Fibroblast of lung (primary cell): ENCODE data around the gene KLHDC7B.

ENCODE experiments used
- EZH2 ChIP-seq: IDR thresholded peaks from 2 replicates; pipeline ENCODE4 v1.5.1; 2012; ENCODE audit warnings: low read length, control low read depth, mild to moderate bottlenecking; ENCODE audit errors: missing control alignments
- TF ChIP-seq, protein P1 (sequence below), 2 donors: IDR thresholded peaks in 1 of 2; conservative IDR thresholded peaks in 1 of 2; 1 replicate in 1 of 2; 2 replicates in 1 of 2; pipeline ENCODE4 v1.5.1; 2011 to 2012; ENCODE audit warnings: low read length in 2 of 2, control low read depth in 1 of 2, inconsistent platforms in 1 of 2, low read depth in 1 of 2, mild to moderate bottlenecking in 1 of 2

DNA sequence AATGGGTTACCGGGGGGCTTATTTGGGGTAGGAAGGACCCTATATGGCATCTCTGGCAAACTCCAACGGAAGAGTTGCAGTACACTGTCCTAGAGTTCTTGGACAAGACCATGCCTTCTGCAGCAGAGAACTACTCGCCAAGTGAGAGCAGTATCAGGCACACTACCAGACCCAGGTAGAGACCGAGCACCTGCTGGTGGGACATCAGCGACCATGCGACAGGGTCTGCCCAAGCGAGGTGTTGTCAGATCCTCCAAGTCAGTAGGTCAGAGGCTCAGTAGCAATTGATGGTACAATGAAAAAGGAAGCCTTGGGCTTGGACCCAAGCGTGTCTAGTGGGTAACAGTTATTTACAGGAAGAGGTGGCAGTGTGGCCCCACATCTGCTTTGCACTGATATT is 40.1 kb downstream of the KLHDC7B start:
- TF ChIP-seq, protein P1, sequence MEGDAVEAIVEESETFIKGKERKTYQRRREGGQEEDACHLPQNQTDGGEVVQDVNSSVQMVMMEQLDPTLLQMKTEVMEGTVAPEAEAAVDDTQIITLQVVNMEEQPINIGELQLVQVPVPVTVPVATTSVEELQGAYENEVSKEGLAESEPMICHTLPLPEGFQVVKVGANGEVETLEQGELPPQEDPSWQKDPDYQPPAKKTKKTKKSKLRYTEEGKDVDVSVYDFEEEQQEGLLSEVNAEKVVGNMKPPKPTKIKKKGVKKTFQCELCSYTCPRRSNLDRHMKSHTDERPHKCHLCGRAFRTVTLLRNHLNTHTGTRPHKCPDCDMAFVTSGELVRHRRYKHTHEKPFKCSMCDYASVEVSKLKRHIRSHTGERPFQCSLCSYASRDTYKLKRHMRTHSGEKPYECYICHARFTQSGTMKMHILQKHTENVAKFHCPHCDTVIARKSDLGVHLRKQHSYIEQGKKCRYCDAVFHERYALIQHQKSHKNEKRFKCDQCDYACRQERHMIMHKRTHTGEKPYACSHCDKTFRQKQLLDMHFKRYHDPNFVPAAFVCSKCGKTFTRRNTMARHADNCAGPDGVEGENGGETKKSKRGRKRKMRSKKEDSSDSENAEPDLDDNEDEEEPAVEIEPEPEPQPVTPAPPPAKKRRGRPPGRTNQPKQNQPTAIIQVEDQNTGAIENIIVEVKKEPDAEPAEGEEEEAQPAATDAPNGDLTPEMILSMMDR (conservative IDR thresholded peaks at IDR 0.05 in 1 of 2, IDR thresholded peaks at IDR 0.05 in 1 of 2; ENCODE audit: low read depth in 1 of 2, low read length in 2 of 2) = no peak
- no peak for TF ChIP-seq EZH2
